Skeletal muscle cell (primary cell): Measurements from ENCODE around the gene UTP18.
"Not testable (repeated sequence)": the region's sequence is repeated elsewhere in the genome, so short reads cannot be mapped to it uniquely, and the experiment has no call there.

Source experiments
- DNase-seq: peaks from one replicate; pipeline ENCODE4 v3.0.0-alpha.2; 2010; ENCODE audit warnings: low read depth
- H3K4me3 ChIP-seq: 2 replicates; pipeline ENCODE4 v1.5.1; 2011; ENCODE audit warnings: low read depth, mild to moderate bottlenecking, control low read depth, low read length, moderate library complexity

UTP18 gene

DNA sequence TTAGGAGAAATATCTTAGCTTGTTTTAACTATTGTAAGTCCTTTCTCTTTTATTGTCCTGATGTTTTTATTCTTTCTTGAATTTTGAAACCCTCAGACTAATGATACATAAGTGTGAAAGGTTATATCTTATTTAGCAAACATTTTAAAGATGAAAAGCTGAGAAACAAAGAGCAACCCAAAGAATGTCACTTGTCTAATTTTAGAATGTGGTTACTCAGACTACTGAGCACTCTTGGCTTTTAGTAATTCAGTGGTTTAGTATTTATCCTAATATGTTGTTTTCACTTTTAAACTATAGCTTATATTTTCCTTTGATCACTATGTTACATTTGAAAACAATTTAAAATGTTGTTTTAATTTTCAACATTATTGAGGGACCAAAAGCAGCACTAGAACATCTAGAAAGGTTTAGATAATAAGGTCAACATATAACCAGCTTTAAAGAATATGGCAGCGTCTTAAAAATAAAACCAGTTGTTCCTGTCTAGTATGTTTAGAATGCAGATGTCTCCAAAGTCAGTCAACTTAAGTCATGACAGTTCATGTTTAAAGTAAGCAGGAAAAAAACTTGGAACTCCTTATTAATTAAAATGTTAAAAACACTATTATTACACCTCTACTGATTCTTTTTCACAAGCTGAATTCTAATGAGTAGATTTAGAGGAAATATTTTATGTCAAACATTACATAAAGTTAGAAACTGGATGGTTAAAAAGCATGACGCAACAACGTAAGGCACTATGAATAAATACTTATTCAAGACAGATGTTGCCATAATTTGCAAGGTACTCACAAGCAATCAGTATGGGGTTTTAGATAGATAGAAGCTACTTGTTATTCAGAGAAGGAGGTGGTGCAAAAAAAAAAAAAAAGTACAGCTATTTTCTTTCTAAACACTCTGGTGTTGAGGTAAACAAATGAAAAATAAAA is 2.9 kb upstream of the UTP18 start:
- DNase-seq: no peak

DNA sequence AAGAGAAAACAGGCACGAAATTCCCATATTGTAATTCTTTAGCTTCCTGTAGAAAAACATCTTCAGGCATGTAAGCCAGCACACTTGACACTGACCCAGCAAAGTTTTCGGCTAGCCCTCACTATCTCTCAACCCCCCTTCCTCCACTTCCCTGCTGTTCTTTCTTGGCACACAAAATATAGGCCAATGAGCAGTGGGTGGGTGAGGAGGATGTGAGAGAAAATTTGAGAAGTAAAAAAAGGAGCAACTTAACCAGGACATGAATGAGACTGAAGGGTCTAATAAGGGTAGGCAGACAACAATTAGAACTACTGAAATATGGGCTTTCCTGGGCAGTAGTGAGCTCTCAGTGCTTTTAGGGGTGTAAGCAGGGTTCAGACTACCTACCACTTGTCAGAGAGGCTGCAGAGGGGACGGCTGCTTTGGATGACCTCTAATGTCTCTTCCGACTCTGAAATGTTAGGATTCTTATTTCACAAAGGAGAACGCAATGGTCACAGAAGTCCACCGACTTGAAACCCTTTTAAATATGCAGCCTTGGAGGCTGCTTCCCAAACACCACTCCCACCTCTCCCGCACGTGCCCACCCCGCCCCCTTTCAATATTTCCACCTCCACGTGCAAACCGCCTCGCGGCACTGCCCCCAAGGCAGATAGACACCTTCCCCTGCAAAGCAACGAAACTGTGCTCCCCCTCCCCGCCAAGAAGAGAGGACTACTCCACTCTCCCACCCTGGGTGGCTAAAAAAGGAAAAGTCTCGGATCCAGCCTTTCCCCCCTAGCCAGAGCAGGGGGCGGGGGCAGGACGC is 1.4 kb upstream of the UTP18 start:
- DNase-seq: no peak
- peak overlapping the region; percentile 97 for H3K4me3 ChIP-seq

More for the DNA sequence above, 2.9 kb upstream of the UTP18 start:
- no peak overlapping the region for H3K4me3 ChIP-seq

DNA sequence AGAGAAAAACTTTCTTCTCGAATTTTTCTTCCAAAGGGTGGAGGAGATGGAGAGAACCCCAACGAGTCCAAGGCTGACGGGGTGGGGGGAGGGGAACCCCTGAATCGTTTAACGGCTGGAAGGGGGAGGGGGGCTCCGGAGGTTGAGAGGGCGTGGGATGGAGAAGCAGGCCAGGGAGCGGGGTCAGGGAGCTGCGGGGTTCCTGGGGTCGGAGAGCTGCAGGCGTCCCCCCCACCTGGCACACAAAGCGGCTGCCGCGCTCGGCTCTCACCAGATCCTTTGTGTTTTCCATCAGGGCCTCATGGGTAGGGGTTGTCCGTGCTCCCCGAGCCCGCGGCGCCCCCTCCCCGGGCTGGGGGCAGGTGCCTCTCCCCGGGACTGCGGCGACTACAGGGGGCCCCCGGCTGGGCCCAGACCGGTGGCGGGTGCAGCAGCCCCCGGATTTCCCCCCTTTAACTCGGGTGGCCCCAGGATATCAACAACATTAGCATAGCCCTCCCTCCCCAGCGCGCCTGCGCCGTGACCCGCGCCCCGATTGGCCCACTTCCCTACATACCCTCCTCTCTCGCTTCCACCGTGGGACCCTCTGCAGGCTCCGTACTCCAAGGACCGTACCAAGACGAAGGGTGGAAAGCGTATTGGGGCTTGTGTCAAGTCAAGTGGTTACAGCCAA is 646 bp upstream of the UTP18 start, which contains the start of gene MBTD1:
Gene MBTD1 (minus strand): TSS at position 486 of the 673 bp plus-strand sequence. CDS start 34,888 bp downstream, outside the sequence.
- DNase-seq: peak; percentile 92
- peak within 1 kb of the TSS; percentile 97 for H3K4me3 ChIP-seq

DNA sequence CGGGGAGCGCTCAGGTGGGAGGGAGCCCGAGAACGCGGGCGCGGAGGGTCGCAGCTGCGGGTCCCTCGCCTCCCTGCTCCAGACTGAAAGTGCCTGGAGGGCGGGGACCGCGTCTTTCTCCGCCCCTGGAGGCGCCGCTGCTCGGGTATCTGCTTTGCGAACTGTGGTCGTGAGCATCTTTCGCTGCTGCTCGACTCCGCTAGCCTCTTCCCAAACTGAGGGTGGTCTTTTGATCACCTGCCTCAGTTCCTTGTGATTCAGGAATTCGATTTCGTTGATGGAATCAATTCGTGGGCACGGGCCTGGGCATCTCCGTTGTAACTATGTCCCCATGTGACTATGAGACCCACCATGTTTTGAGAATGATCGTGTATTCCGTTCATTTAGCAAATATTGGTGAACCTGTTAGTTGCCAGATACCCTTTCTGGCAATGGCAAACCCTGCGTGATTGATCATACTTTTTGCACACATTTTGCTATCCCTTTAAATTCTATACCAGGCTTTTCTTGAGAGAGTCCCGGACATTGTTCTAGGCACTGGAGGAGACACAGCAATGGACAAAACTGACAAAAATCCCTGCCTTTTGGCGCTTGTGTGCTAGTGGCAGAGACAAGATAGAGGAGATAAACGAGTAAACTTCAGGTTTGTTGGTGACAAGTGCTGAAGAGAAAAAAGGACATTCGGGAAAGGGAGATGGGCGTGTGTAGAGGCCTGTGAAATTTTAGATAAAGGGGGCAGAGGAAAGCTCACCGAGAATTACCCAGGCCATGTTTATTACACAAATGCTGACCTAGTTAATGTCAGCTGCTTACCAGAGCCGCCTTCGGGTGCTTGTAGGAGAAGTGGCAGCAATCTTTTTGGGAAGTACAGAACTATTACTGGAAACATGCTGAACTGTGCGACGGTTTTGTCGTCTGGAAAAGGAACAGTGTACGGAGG is 948 bp downstream of the UTP18 start:
- DNase-seq: no peak
- peak overlapping the region; percentile 97 for H3K4me3 ChIP-seq

DNA sequence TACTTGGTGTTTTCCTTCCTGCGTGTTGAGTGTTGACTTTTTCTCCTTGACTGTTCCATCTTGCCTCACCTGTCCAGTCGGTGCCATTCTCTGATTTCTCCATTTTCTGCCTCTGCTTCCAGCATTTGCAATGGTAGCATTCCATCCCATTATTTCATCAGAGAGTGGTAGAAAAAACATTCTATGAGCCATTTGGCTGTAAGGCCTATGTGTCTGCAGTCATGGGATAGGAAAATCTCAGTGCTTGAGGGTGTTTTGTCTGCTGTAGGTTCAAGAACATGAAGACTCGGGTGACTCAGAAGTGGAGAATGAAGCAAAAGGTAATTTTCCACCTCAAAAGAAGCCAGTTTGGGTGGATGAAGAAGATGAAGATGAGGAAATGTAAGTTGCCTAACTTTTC is 2.7 kb downstream of the UTP18 start:
- no peak overlapping the region for H3K4me3 ChIP-seq
- no peak for DNase-seq

DNA sequence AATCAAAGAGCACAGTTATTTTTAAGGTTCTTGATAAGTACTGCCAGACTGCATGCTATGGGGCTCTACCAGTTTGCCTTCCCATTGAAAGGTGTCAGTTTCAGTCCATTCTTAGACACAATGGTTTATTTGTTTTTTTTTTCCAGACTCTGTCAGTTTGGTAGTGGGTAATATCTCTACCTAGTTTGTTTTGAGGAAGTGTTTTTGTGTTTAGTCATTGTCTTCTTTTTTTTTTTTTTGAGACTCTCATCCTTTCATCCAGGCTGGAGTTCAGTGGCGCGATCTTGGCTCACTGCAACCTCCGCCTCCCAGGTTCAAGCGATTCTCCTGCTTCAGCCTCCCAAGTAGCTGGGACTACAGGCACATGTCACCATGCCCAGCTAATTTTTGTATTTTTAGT is 4.1 kb downstream of the UTP18 start:
- not testable (repeated sequence) for H3K4me3 ChIP-seq, DNase-seq

DNA sequence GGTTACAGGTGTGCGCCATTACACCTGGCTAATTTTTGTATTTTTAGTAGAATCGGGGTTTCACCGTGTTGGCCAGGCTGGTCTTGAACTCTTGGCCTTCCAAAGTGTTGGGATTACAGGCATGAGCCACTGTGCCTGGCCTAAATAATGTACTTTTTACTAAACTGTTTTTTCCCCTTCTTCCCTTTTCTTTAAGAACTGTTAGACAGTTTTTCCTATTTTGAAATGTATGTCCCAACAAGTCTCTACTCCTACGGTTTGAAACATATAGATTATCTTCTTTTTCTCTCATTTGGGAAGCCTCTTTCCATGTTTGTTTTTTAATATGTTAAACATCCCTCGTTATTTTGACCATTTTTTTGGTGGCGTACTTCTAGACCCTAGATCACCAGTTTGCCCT is 9.6 kb downstream of the UTP18 start:
- DNase-seq: no peak
- H3K4me3 ChIP-seq: no peak overlapping the region

DNA sequence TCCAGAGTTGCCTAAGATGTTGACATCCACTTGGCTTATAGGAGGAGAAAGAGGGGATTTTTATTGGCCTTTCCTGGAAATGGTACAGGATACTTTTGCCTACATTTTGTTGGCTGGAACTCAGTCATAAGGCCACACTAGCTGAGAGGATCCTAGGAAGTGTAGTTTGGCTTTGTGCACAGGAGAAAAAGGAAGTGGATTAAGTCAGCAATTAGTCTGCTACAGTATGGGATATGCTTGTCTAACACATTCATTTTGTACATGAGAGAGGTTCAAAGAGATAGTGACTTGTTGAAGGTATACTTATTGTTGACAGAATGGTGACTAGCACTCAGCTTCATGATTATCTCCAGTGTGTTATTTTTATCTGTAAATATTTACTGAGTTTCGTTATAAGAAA is 10.3 kb downstream of the UTP18 start:
- DNase-seq: no peak
- H3K4me3 ChIP-seq: no peak overlapping the region

DNA sequence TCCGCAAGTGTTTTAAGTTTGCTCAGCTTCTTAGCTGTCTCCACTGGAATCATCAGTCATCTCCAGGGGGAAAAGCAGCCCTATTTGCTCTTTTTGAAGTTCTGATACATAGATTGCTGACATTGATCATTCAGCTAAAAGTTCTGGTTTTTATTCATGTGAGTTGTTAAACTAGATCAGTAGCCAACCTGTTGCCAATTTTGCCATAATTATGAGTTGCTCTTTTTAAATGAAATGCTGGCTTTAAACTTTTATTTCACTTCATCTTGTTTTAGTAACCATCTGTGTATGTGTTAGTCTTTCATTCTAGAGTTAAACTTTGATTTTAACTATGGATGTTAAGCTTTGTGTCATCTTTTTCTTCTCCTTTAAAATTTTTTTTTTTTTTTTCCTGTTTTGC is 12.5 kb downstream of the UTP18 start:
- H3K4me3 ChIP-seq: no peak overlapping the region
- no peak for DNase-seq

DNA sequence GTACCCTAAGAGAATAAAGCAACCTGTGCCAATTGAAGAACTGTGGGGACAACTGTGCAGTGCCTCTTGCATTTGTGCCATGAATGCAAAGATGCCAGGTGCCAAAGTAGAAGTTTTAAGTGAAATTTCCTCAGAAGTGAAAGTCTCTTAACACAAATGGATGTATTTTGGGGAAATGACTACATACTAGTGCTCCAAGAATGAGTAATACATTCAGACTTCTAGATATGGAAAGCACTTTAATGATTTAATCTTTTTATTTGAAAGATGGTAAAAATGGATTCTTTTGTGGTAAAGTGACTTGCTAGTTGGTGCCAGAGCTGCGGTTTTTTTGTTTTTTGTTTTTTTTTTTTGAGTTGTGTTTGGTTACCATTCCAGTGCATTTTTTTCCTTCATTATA is 15.0 kb downstream of the UTP18 start:
- no peak overlapping the region for H3K4me3 ChIP-seq
- DNase-seq: no peak

DNA sequence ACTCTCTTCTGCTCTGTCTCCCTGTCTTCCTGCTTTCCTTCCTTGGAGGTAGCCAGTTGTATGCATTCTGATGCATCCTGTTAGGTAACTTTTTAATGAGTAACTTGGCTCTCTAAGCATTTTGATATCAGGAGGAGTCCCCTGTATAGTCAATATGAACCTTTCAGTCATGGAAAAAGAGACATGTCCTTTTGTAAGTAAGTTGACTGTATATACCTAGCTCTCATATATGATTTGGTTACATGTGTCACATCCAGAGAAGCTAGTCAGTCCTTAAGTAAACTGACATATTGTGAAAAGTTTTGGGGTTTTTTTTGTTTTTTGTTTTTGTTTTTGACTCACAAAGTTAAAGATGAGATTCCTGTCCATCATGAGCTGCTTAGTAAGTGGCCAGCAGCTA is 18.8 kb downstream of the UTP18 start:
- H3K4me3 ChIP-seq: no peak overlapping the region
- DNase-seq: no peak

DNA sequence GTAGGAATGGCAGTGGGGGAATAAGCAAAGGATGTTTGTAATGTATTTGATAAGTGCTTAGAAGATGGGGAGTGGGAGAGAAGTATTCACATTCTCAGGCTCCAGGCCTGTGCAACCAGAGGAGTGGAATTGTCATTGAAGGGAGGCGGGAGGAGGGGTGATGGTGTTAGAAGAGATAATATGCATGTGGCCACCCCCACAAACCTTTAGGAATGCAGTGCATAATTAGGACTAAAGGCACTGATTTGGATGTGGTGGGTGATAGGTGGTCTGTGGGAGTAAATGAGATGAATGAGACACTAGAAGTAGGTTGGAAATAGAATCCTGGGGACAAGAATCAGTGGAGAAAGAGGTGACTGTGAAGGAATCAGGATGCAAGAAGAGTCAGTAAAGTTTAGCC is 27.1 kb downstream of the UTP18 start:
- DNase-seq: no peak
- no peak overlapping the region for H3K4me3 ChIP-seq

DNA sequence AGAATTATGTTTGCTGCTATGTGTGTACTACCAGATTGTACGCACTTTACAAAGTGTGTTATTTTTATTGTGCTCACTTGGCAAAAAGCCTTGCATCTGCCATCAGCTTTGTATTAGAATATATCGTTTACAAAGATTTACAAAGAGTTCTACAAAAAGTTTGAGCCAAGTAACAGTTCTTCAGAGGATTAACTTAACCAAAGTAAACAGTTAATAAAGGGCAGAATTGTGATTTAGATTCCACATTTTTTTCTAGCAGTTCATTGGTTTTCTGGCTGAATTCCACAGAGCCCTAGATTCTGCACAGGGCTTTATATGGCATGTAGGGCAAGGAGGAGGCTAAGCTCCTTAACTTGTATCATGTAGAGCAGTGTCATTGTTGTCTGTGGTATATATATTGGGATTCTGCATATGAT is 29.4 kb downstream of the UTP18 start:
- H3K4me3 ChIP-seq: no peak overlapping the region
- DNase-seq: no peak

DNA sequence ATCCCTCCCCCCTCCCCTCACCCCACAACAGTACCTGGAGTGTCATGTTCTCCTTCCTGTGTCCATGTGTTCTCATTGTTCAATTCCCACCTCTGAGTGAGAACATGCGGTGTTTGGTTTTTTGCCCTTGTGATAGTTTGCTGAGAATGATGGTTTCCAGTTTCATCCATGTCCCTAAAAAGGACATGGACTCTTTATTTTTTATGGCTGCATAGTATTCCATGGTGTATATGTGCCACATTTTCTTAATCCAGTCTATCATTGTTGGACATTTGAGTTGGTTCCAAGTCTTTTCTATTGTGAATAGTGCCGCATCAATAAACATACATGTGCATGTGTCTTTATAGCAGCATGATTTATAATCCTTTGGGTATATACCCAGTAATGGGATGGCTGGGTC is 34.0 kb downstream of the UTP18 start:
- DNase-seq, H3K4me3 ChIP-seq: not testable (repeated sequence)

DNA sequence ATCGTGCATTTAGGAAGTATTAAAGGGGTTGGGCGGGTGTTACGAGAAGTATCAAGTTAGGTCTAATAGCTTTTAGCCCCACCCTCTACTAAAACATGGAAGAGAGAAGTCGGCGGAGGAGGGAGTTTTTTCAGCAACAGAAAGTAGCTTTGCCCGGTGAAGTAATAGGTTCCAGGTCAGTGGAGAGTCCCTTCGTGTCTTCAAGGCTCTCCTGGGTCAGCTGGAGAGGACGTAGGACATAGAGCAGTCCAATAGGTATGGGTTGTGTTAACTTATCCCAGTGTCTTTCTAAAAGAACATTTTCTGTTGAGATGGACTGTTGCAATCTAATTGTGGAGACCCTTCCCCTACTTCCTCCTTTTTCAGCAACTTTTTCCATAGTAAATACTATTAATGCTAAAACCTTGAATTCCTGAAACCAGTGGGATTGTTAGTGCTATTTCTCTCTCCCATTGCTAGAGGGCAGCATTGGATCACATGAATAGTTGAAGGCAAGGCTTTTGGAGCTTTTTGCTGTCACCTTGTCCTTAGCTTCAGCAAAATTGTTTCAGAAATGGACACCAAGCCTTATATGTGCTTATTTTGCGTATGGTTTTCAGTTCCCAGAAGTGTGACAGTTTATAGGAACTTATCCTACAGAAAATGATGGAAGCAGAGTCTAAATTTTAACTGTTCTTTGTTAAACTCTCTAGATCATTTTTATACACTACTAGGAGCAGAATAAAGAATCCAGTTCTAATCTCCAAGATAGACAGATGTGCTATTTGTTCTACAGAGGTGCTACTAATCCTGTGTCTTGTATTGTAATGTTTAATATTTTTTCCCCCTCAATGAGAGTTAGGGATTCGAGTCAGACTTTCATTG is 38.4 kb downstream of the UTP18 start:
- H3K4me3 ChIP-seq: no peak overlapping the region
- DNase-seq: peak; percentile 4

DNA sequence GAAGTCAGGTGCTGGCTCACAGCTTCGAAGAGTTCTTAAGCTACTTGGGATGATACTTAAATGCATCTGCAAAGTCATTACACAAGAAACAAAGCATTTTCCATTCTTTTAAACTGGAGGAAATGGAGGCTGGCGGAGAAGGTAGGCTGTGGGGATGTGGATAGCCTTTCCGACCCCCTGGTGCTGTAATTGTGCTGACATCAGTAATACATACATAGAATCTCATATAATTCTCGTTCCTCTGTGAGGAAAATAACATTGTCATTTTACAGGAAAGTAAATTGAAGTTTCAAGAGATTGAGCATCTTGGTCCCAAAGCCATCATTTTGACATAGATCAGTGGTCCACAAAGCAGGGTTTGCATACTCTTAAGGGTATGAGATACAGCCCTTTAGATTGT is 39.5 kb downstream of the UTP18 start:
- DNase-seq: no peak
- H3K4me3 ChIP-seq: no peak overlapping the region

DNA sequence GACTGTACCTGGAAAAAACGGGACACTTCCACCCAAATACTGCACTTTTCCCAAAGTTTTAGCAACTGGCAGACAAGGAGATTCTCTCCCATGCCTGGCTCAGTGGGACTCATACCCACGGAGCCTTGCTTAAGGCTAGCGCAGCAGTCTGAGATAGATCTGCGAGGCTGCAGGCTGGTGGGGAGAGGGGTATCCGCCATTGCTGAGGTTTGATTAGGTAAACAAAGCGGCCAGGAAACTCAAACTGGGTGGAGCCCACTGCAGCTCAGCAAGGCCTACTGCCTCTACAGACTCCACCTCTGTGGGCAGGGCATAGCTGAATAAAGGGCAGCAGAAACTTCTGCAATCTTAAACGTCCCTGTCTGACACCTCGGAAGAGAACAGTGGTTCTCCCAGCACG is 44.8 kb downstream of the UTP18 start:
- no peak for DNase-seq
- H3K4me3 ChIP-seq: no peak overlapping the region

DNA sequence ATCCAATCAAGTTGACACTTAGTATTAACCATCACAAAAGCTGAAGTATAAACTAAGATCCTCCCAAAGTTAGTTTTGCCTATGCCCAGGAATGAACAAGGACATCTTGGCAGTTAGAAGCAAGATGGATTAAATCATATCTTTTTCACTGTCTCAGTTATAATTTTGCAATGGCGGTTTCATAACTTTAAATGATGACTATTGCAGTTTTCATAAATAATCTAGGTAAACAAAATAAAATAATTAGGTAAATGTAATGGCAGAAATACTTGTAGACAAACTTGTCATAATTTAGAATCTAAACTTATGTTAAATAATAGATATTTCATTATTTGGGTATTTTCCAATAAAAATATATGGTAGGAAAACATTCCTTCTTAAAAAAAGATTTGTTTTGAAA is 51.7 kb downstream of the UTP18 start:
- not testable (repeated sequence) for H3K4me3 ChIP-seq, DNase-seq
